ENCODE results near the gene CKLF.

- TF ChIP-seq POLR2A (IDR thresholded peaks at IDR 0.05; ENCODE audit: low read depth, low read length), result no peak
- no peak for TF ChIP-seq POLR2AphosphoS5 (IDR thresholded peaks at IDR 0.05; ENCODE audit: low read depth, low read length)
Measured at GRCh38 chr16:66572356-66572755, 20.0 kb downstream of the CKLF start.
